ENCODE results near the gene EIF6. TPM values are rescaled to one million over a fixed set of nuclear protein-coding genes. Genes with fewer than 3 reads are reported as not detected.

EIF6 gene
- total RNA-seq, 4 donors from 2014 or later, result 111 to 229 (median 174) TPM

DNA sequence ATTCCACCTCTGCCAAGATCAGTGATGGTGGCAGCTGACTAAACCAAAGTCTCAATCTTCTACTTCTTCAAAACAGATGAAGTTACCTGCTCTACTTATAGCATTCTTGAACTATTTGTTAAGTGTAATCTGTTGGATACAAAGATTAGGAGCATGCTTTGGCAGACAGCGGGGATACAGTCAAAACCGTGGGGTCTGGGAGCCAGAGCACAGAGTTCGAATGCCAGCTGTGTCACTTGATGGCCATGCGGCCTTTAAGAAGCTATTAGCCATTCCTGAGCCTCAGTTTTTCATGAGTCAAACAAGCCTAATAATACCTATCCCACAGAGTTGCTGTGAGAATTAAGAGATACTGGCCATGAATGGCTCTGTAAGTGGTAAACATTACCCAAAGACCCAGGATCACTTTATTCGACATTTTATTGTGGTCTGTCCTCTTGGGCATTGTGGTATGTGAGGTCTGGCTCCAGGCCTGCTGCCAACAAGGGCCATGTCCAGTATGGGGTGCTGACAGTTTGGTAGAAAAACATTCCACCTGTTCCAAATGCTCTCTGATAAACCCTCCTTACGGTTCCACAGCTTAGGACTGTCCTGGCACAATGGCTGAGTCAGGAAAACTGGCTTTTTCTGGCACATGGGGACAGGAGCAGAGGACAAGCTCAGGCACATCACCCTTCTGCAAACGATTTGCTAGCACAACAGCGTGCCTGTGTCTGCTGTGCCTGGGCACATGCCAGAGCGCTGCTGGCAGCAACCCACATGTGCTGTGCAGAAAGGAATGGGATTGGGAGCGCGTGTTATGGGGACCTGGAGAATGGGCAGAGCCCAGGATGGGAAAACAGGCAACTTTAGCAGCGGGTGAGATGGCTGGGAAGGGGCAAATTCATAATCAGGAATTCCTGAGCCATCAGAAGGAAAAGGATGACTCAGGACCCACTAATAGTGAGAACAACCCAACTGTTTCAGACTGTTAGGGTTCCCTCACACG, 23.4 kb upstream of the EIF6 start:
- H3K4me1 ChIP-seq, result peaks cover 70% of the 10 kb centered on the region
- no peak overlapping the region for H3K4me3 ChIP-seq
- no peaks in the 10 kb centered on the region for H3K27me3 ChIP-seq
- 34% methylated on average over 13 of the region's 13 CpGs for WGBS
- H3K36me3 ChIP-seq, result no peaks in the 10 kb centered on the region
- no peak for TF ChIP-seq POLR2A (IDR thresholded peaks at IDR 0.05)
- TF ChIP-seq, protein P1, sequence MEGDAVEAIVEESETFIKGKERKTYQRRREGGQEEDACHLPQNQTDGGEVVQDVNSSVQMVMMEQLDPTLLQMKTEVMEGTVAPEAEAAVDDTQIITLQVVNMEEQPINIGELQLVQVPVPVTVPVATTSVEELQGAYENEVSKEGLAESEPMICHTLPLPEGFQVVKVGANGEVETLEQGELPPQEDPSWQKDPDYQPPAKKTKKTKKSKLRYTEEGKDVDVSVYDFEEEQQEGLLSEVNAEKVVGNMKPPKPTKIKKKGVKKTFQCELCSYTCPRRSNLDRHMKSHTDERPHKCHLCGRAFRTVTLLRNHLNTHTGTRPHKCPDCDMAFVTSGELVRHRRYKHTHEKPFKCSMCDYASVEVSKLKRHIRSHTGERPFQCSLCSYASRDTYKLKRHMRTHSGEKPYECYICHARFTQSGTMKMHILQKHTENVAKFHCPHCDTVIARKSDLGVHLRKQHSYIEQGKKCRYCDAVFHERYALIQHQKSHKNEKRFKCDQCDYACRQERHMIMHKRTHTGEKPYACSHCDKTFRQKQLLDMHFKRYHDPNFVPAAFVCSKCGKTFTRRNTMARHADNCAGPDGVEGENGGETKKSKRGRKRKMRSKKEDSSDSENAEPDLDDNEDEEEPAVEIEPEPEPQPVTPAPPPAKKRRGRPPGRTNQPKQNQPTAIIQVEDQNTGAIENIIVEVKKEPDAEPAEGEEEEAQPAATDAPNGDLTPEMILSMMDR (IDR thresholded peaks at IDR 0.05), result no peak
- TF ChIP-seq EP300 (IDR thresholded peaks at IDR 0.05), result no peak
- peak in 2 of 3 donors; percentile 69 to 79 for TF ChIP-seq POLR2AphosphoS5 (IDR thresholded peaks at IDR 0.05)
- peak overlapping the region; percentile 86 for H3K27ac ChIP-seq
- DNase-seq (ENCODE audit: low spot score in 2 of 2), result no peak
- H3K9me3 ChIP-seq, result no peaks in the 10 kb centered on the region

DNA sequence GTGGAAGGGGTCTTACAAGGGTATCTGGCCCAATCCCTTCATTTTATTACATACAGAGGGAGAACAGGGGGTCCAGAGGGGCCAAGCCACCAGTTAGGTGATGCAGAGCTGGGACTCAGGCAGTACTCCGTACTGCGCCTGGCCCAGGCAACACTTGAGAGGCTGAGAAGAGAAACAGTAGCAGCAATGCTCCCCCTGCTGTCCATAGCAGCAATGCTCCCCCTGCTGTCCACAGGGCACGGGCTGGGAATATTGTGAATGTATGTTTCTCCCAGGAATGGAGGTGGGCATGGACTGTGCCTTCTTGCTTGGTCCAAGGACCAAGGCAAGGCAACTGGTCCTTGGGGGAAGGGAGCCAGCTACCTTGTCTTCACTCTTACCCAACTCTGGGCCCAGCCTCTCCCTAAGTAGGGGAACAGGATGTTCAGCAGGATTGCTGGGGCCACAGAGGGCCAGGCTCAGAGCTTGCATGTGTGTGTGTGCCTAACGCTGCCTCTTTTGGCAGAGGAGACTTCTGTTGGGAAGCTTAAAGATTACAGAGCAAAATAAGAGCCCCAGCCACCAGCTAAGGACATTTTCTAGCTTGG, 22.5 kb upstream of the EIF6 start:
- Histone ChIP-seq H3K9me3 (no peaks in the 10 kb centered on the region), H3K27me3 (no peaks in the 10 kb centered on the region), H3K27ac (peak overlapping the region; percentile 86), H3K36me3 (no peaks in the 10 kb centered on the region), H3K4me1 (peaks cover 70% of the 10 kb centered on the region), H3K4me3 (no peak overlapping the region)
- WGBS, result 52% methylated on average over 4 of the region's 4 CpGs
- TF ChIP-seq, protein P1 (IDR thresholded peaks at IDR 0.05), result peak in 1 of 2 donors; percentile 42
- no peak for TF ChIP-seq EP300 (IDR thresholded peaks at IDR 0.05)
- peak in 1 of 3 donors; percentile 75 for TF ChIP-seq POLR2AphosphoS5 (IDR thresholded peaks at IDR 0.05)
- TF ChIP-seq POLR2A (IDR thresholded peaks at IDR 0.05), result no peak
- DNase-seq (ENCODE audit: low spot score in 2 of 2), result no peak

DNA sequence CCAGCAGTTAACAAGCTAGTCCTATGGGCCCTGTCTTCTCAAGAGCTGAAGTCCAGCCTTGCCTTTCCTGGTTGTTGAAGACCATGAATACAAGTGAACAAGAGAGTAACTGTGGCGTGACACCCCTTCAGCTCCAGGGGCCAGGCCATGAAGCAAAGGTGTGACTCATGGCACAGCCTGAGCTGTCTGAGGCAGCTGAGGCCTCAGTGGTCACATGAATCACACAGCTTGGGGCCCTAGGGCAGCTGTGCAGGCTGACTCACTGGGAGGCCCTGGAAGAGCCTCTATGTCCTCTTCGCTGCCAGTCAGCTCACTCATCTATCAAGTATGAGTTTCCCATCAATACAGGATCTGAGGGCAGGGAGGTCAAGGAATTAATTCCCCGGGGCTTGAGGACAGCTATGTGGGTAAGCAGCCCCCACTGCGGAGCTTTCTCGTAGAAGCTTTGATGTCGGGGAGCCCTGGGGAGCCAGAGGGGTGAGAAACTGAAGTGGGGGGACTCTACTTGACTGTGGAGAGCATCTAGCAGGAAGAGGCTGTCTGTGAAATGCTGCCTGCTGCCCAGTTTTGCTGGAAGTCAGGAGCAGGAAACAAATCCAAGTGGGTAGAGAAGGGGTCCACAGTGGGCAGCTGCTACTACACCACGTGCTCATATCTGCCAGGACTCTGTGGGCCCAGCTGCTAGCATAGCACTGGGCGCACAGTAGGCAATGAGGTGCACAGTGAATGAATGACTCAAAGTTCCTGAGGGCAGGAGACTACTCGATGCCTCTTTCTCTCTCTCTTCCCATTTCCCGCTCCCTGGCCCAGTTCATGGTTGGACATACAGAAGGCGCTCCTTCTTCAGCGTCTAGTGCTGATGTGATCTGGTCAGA, 21.3 kb upstream of the EIF6 start:
- Histone ChIP-seq H3K4me1 (peaks cover 64% of the 10 kb centered on the region), H3K4me3 (no peak overlapping the region), H3K36me3 (no peaks in the 10 kb centered on the region), H3K27ac (peak overlapping the region; percentile 86), H3K9me3 (no peaks in the 10 kb centered on the region), H3K27me3 (no peaks in the 10 kb centered on the region)
- TF ChIP-seq, protein P1 (IDR thresholded peaks at IDR 0.05), result no peak
- peak; percentile 11 to 83 (median 46) for TF ChIP-seq POLR2AphosphoS5 (IDR thresholded peaks at IDR 0.05)
- WGBS, result 64% methylated on average over 8 of the region's 12 CpGs
- DNase-seq (ENCODE audit: low spot score in 2 of 2), result no peak

DNA sequence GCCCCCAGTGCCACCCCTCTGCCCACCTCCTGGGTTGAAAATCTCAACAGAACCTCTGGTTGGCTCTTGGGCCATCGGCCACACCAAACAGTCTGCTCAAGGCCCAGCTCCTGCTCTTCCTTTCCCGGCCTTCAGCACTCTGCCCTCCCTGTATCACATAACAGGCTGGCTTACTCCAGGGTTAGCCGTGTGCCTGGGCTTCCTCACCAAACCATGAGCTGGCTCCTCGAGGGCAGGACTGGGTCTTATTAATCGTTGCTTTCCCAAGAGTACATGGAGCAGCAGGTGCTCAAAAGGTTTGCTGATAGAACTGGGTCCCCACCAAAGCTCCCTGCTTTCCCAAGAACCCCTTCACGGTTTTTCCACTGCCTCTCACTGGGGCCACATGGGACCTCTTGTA, 20.4 kb upstream of the EIF6 start:
- no peak overlapping the region for H3K4me3 ChIP-seq
- no peaks in the 10 kb centered on the region for H3K9me3 ChIP-seq
- H3K27me3 ChIP-seq, result no peaks in the 10 kb centered on the region
- TF ChIP-seq POLR2AphosphoS5 (IDR thresholded peaks at IDR 0.05) (no peak), EP300 (IDR thresholded peaks at IDR 0.05) (no peak), POLR2A (IDR thresholded peaks at IDR 0.05) (no peak)
- TF ChIP-seq, protein P1 (IDR thresholded peaks at IDR 0.05), result no peak
- 83% methylated on average over 6 of the region's 6 CpGs for WGBS
- no peaks in the 10 kb centered on the region for H3K36me3 ChIP-seq
- peak overlapping the region; percentile 86 for H3K27ac ChIP-seq
- DNase-seq (ENCODE audit: low spot score in 2 of 2), result no peak
- H3K4me1 ChIP-seq, result peaks cover 64% of the 10 kb centered on the region
